ENCODE data around the gene FN3KRP.
A peak's percentile ranks its signal among the peaks of the same experiment; 100 is the strongest.
"Not testable (repeated sequence)": the region's sequence is repeated elsewhere in the genome, so short reads cannot be mapped to it uniquely, and the experiment has no call there.

Gene FN3KRP

DNA sequence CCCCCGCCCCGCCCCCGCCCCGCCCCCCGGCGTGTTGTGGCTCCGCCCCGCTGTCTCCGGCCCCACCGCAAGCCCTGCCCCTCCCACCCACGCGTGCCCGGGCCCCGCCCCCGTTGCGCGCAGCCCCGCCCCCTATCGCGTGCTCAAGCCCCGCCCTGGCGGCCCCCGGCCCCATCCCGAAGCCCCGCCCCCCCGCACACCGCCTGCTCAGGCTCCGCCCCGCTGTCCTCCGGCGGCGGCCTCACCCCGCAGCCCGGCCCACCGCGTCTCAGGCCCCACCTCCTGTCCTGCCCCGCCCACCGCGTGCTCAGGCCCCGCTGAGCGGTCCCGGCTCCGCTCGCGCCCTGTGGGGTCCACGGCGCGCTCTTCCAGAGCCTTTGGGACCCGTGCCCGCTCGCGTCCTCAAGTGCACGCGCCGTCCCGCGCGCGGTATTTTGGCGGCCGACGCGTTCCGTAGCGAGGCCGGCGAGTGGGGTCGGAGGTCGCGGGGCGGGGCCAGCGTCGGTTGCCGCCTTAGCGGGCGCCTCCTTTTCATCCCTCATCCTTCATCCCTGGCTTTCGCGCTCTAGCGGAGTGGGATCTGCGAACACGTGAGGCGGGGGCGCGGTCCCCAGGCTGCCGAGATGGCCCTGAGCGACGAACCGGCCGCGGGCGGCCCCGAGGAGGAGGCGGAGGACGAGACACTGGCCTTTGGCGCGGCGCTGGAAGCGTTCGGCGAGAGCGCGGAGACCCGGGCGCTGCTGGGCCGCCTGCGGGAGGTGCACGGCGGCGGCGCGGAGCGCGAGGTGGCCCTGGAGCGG lies 35.3 kb downstream of the FN3KRP start, which contains the start of gene TBCD:
Gene TBCD, plus strand, starts transcription at position 495 of the 800 bp plus-strand sequence. Its CDS starts 129 bp downstream, at position 624.
- H3K9me3 ChIP-seq (ENCODE audit: control insufficient read depth in 1 of 2, low read length in 2 of 2) = peaks cover 0 to 2% of the 10 kb centered on the region in 2 donors
- H3K4me1 ChIP-seq (ENCODE audit: control insufficient read depth in 1 of 2, insufficient read depth in 2 of 2, low read length in 2 of 2) = peaks cover 5 to 14% of the 10 kb centered on the region in 2 donors
- H3K4me3 ChIP-seq (ENCODE audit: low read depth in 1 of 2, low read length in 2 of 2) = peak within 1 kb of the TSS; percentile 68 to 88
- no peak within 1 kb of the TSS for H3K27ac ChIP-seq (ENCODE audit: low read length)
- H3K27me3 ChIP-seq (ENCODE audit: low read depth, low read length) = no peaks in the 10 kb centered on the region
- no peaks in the 10 kb centered on the region for H3K36me3 ChIP-seq (ENCODE audit: control insufficient read depth in 1 of 2, insufficient read depth in 2 of 2, low read length in 2 of 2)

DNA sequence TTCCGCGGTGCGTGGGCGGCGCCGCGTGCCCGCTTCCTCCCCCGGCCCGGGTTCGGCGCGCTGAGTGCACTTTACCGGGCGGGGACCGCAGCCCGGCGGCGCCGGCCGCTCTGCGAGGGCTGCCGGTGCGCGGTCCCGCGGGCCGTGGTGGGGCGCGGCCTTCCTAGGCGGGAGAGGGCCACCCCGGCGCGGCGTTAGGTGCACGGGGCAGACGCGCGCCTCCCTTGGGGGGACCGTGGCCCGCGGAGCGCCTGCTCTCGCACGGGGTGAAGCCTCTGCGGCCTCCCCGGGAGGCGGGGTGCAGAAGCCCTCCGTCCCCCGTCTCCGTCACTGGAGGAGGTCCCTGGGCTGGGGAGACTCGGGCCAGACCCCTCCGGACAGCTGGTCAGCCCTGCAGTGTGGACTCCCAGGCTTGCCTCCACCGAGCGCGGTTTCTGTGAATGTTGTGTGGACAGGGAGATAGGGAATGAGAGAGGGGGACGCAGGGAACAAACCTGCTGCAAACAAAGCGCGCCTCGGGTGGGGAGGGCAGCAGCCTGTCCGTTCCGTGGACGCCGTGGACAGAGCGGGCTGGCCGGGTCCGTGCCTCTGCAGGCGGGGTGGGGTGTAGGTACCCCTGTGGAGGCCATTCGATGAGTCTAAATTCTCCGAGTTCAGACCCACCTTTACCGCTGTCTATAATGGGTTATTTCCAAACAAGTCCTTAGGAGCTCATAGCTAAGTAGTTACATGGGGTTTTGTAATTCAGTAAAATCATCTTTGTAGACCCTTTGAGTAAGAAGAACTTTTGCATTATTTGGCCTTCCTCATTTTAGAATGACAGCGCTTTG lies 36.1 kb downstream of the FN3KRP start:
- H3K4me1 ChIP-seq (ENCODE audit: control insufficient read depth in 1 of 2, insufficient read depth in 2 of 2, low read length in 2 of 2) = peaks cover 5 to 14% of the 10 kb centered on the region in 2 donors
- no peaks in the 10 kb centered on the region for H3K36me3 ChIP-seq (ENCODE audit: control insufficient read depth in 1 of 2, insufficient read depth in 2 of 2, low read length in 2 of 2)
- no peak overlapping the region for H3K27ac ChIP-seq (ENCODE audit: low read length)
- peak overlapping the region; percentile 68 to 88 for H3K4me3 ChIP-seq (ENCODE audit: low read depth in 1 of 2, low read length in 2 of 2)
- H3K27me3 ChIP-seq (ENCODE audit: low read depth, low read length) = no peaks in the 10 kb centered on the region
- no peaks in the 10 kb centered on the region for H3K9me3 ChIP-seq (ENCODE audit: control insufficient read depth in 1 of 2, low read length in 2 of 2)

DNA sequence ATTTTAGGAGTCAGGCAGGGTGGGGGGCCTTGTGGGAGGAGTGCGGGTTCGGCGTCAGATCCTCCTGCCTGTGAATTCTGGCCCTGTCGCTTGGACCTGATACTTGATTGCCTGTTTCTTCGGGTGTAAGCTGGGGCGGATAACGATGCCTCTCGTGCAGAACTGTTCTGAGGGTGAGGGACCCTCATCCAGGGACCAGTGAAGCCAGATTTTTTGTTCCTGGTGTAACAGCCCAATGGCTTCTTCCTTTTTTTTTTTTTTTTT lies 36.6 kb downstream of the FN3KRP start:
- Histone ChIP-seq H3K9me3 (ENCODE audit: control insufficient read depth in 1 of 2, low read length in 2 of 2) (no peaks in the 10 kb centered on the region), H3K4me1 (ENCODE audit: control insufficient read depth in 1 of 2, insufficient read depth in 2 of 2, low read length in 2 of 2) (peaks cover 5 to 14% of the 10 kb centered on the region in 2 donors), H3K4me3 (ENCODE audit: low read depth in 1 of 2, low read length in 2 of 2) (peak overlapping the region; percentile 68 to 88), H3K27ac (ENCODE audit: low read length) (no peak overlapping the region), H3K36me3 (ENCODE audit: control insufficient read depth in 1 of 2, insufficient read depth in 2 of 2, low read length in 2 of 2) (no peaks in the 10 kb centered on the region), H3K27me3 (ENCODE audit: low read depth, low read length) (no peaks in the 10 kb centered on the region)

DNA sequence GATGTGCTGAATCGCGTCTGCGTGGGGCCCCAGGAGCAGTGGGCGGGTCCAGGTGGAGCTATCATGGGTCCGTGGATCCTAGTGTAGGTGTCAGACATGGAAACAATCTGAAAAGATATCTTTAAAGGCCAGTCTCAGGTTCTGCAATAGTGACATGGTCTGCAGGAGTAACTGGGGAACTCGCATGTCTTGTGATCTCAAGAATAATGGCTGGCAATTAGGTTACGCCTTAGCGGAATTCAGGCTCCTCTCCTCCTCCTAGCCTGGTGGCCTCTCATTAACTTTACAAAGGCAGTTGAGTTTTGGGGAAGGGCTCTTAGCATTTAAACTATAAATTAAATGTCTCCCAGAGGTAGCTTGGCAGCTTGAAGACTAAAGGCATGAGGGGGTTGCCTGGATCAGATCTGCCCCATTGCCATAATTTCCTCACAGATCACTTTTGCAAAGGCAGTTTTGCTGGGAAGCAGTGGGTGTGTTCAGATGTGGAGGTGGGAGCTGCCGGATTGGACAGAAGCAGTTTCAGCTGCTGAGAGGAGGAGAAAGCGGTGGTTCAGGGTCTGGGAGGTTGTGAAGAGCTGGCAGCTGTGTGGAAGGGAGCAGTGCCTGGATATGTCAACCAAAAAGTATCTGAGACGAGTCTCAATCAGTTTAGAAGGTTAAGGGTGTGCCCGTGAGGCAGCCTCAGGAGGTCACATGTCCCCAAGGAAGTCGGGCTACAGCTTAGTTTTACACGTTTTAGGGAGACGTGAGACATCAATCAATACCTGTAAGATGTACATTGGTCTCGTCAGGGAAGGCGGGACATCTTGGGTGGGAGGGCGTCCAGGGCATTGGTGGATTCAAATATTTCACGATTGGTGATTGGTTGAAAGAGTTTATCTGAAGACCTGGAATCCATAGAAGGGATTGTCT lies 38.0 kb downstream of the FN3KRP start:
- no peak overlapping the region for H3K4me3 ChIP-seq (ENCODE audit: low read depth in 1 of 2, low read length in 2 of 2)
- H3K9me3 ChIP-seq (ENCODE audit: control insufficient read depth in 1 of 2, low read length in 2 of 2) = no peaks in the 10 kb centered on the region
- H3K4me1 ChIP-seq (ENCODE audit: control insufficient read depth in 1 of 2, insufficient read depth in 2 of 2, low read length in 2 of 2) = peaks cover 5 to 14% of the 10 kb centered on the region in 2 donors
- H3K36me3 ChIP-seq (ENCODE audit: control insufficient read depth in 1 of 2, insufficient read depth in 2 of 2, low read length in 2 of 2) = no peaks in the 10 kb centered on the region
- H3K27ac ChIP-seq (ENCODE audit: low read length) = no peak overlapping the region
- no peaks in the 10 kb centered on the region for H3K27me3 ChIP-seq (ENCODE audit: low read depth, low read length)

DNA sequence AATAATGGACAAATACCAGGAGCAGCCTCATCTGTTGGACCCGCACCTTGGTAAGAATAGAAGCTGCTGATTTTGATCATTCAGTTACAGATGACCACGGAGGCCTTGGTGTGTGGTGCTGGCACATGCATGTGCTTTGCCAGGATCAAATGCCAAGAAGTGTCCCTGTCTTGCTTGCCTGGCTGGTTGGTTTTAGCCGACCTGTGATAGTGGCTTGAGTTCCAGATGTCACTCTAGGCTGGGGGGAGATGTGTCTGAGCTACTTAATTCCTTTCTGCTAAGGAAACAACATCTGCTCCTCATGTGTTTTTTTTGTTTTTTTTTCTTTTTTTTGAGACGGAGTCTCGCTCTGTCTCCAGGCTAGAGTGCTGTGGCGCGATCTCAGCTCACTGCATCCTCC lies 39.7 kb downstream of the FN3KRP start:
- H3K4me3 ChIP-seq (ENCODE audit: low read depth in 1 of 2, low read length in 2 of 2) = no peak overlapping the region
- no peaks in the 10 kb centered on the region for H3K27me3 ChIP-seq (ENCODE audit: low read depth, low read length)
- H3K9me3 ChIP-seq (ENCODE audit: control insufficient read depth in 1 of 2, low read length in 2 of 2) = no peaks in the 10 kb centered on the region
- H3K27ac ChIP-seq (ENCODE audit: low read length) = no peak overlapping the region
- H3K36me3 ChIP-seq (ENCODE audit: control insufficient read depth in 1 of 2, insufficient read depth in 2 of 2, low read length in 2 of 2) = no peaks in the 10 kb centered on the region
- H3K4me1 ChIP-seq (ENCODE audit: control insufficient read depth in 1 of 2, insufficient read depth in 2 of 2, low read length in 2 of 2) = peaks cover 5 to 14% of the 10 kb centered on the region in 2 donors

DNA sequence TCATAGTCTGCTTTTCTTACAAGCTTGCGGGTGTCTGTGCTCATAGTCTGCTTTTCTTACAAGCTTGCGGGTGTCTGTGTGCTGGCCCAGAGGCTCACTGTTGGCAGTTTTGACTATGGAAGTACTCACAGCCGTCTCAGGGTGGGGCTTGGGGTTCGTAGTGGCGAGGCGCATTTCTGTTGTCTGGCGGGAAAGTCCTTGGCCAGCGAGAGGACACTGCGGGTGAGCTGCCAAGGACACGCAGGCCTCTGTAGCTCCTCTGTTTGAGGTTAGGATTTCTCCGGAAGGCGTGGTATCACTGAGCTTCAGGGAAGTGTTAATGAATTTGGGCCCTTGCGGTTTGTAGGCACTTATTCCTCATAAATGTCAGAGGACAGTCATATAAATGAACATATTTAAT lies 48.9 kb downstream of the FN3KRP start:
- H3K27ac ChIP-seq (ENCODE audit: low read length) = no peak overlapping the region
- H3K4me3 ChIP-seq (ENCODE audit: low read depth in 1 of 2, low read length in 2 of 2) = no peak overlapping the region
- H3K9me3 ChIP-seq (ENCODE audit: control insufficient read depth in 1 of 2, low read length in 2 of 2) = no peaks in the 10 kb centered on the region
- H3K27me3 ChIP-seq (ENCODE audit: low read depth, low read length) = no peaks in the 10 kb centered on the region
- peaks cover 15 to 32% of the 10 kb centered on the region in 2 donors for H3K36me3 ChIP-seq (ENCODE audit: control insufficient read depth in 1 of 2, insufficient read depth in 2 of 2, low read length in 2 of 2)
- peaks cover 0 to 3% of the 10 kb centered on the region in 2 donors for H3K4me1 ChIP-seq (ENCODE audit: control insufficient read depth in 1 of 2, insufficient read depth in 2 of 2, low read length in 2 of 2)

DNA sequence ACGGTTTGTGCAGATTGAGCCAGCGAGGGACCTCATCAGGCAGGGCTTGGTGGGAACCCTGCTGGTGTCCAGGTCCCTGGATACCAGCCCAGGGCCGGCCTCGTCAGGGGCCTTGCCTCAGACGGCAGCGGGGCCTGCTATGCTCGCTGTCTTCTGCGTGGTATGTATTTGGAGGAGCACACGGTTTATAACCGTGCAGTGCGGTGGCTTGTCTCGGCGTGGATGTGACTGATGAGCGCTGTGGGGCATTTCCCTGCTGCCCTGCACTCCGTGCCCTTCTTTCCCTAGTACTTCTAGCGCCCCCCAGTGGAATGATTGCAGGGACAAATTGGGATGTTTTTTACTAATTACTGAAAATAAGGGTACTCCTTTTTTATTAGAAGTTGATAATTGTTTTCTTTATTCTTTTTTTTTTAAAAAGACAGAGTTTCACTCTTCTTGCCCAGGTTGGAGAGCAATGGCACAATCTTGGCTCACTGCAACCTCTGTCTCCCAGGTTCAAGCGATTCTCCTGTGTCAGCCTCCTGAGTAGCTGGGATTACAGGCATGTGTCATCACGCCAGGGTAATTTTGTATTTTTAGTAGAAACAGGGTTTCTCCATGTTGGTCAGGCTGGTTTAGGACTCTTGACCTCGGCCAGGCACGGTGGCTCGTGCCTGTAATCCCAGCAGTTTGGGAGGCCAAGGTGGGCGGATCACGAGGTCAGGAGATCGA lies 50.7 kb downstream of the FN3KRP start:
- Histone ChIP-seq H3K9me3 (ENCODE audit: control insufficient read depth in 1 of 2, low read length in 2 of 2) (no peaks in the 10 kb centered on the region), H3K27me3 (ENCODE audit: low read depth, low read length) (no peaks in the 10 kb centered on the region), H3K4me3 (ENCODE audit: low read depth in 1 of 2, low read length in 2 of 2) (no peak overlapping the region), H3K4me1 (ENCODE audit: control insufficient read depth in 1 of 2, insufficient read depth in 2 of 2, low read length in 2 of 2) (peaks cover 0 to 3% of the 10 kb centered on the region in 2 donors), H3K36me3 (ENCODE audit: control insufficient read depth in 1 of 2, insufficient read depth in 2 of 2, low read length in 2 of 2) (peaks cover 19 to 34% of the 10 kb centered on the region in 2 donors), H3K27ac (ENCODE audit: low read length) (no peak overlapping the region)

DNA sequence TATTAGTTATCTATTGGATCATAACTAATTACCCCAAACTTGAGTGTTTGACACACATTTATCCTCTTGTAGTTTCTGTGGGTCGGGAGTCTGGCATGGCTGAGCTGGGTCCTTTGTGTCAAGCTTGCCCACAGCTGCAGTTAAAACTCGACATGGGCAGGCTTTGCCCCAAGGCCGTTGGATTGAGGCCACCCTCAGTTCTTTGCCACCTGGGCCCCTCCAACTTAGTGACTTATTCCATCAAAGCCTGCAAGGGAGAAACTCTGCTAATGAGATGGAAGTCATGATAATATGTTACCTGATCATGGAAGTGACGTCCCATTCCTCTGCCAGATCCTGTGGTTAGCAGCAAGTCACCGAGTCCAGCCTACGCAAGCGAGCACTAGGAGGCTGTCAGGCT lies 52.5 kb downstream of the FN3KRP start:
- H3K27ac ChIP-seq (ENCODE audit: low read length) = no peak overlapping the region
- H3K27me3 ChIP-seq (ENCODE audit: low read depth, low read length) = no peaks in the 10 kb centered on the region
- H3K4me3 ChIP-seq (ENCODE audit: low read depth in 1 of 2, low read length in 2 of 2) = no peak overlapping the region
- H3K36me3 ChIP-seq (ENCODE audit: control insufficient read depth in 1 of 2, insufficient read depth in 2 of 2, low read length in 2 of 2) = peaks cover 19 to 46% of the 10 kb centered on the region in 2 donors
- H3K4me1 ChIP-seq (ENCODE audit: control insufficient read depth in 1 of 2, insufficient read depth in 2 of 2, low read length in 2 of 2) = peaks cover 0 to 3% of the 10 kb centered on the region in 2 donors
- H3K9me3 ChIP-seq (ENCODE audit: control insufficient read depth in 1 of 2, low read length in 2 of 2) = no peaks in the 10 kb centered on the region

DNA sequence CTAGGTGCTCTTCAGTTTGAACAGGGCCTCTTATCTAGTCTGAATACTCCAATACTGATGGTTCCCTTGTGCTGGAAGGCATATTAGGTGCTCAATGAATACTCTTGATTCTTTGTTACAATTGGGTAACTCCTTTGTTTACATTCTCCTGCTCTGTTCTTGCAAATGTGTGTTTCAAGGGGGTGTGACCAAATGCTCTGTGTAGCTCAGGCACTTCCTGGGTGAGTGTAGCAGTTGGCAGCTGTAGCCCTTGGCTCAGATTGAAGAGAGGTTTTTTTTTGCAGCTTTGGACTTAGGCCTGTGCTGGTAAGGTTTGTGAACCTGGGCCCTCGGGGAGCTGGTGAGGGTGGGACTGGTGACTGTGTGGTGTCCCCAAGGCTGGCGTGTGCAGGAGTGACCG lies 55.5 kb downstream of the FN3KRP start:
- Histone ChIP-seq H3K4me3 (ENCODE audit: low read depth in 1 of 2, low read length in 2 of 2) (no peak overlapping the region), H3K4me1 (ENCODE audit: control insufficient read depth in 1 of 2, insufficient read depth in 2 of 2, low read length in 2 of 2) (peaks cover 0 to 7% of the 10 kb centered on the region in 2 donors), H3K27me3 (ENCODE audit: low read depth, low read length) (no peaks in the 10 kb centered on the region), H3K27ac (ENCODE audit: low read length) (no peak overlapping the region), H3K9me3 (ENCODE audit: control insufficient read depth in 1 of 2, low read length in 2 of 2) (no peaks in the 10 kb centered on the region), H3K36me3 (ENCODE audit: control insufficient read depth in 1 of 2, insufficient read depth in 2 of 2, low read length in 2 of 2) (peaks cover 19 to 34% of the 10 kb centered on the region in 2 donors)

DNA sequence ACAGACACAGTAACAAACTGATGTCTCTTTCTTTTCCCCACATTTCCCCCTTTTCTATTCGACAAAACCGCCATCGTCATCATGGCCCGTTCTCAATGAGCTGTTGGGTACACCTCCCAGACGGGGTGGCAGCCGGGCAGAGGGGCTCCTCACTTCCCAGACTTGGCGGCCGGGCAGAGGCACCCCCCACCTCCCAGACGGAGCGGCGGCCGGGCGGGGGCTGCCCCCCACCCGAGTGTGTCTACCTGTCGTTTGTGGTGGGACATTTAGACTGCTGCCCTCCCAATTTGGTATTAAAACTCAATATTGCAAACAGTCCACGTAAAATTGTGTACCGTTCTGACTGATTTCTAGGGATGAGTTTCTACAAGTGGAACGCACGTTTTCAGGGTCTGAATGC lies 58.0 kb downstream of the FN3KRP start:
- Histone ChIP-seq H3K36me3 (ENCODE audit: control insufficient read depth in 1 of 2, insufficient read depth in 2 of 2, low read length in 2 of 2) (peaks cover 3 to 14% of the 10 kb centered on the region in 2 donors), H3K4me3 (ENCODE audit: low read depth in 1 of 2, low read length in 2 of 2) (peak overlapping the region in 1 of 2 donors; percentile 42)
- not testable (repeated sequence) for H3K27ac ChIP-seq (ENCODE audit: low read length)

More for the DNA sequence above, 58.0 kb downstream of the FN3KRP start:
- H3K4me1 ChIP-seq (ENCODE audit: control insufficient read depth in 1 of 2, insufficient read depth in 2 of 2, low read length in 2 of 2); H3K9me3 ChIP-seq (ENCODE audit: control insufficient read depth in 1 of 2, low read length in 2 of 2); H3K27me3 ChIP-seq (ENCODE audit: low read depth, low read length): not testable (repeated sequence)

Data from muscle layer of duodenum (tissue), 2 donors.